ENCODE results near the gene RGPD5. TPM values are rescaled to one million over a fixed set of nuclear protein-coding genes. Genes with fewer than 3 reads are reported as not detected.
"Not testable (repeated sequence)": the region's sequence is repeated elsewhere in the genome, so short reads cannot be mapped to it uniquely, and the experiment has no call there.

RGPD5 gene
- total and polyA plus RNA-seq, 2 experiments from 2014 or later, result 4.3 to 18.0 TPM

DNA sequence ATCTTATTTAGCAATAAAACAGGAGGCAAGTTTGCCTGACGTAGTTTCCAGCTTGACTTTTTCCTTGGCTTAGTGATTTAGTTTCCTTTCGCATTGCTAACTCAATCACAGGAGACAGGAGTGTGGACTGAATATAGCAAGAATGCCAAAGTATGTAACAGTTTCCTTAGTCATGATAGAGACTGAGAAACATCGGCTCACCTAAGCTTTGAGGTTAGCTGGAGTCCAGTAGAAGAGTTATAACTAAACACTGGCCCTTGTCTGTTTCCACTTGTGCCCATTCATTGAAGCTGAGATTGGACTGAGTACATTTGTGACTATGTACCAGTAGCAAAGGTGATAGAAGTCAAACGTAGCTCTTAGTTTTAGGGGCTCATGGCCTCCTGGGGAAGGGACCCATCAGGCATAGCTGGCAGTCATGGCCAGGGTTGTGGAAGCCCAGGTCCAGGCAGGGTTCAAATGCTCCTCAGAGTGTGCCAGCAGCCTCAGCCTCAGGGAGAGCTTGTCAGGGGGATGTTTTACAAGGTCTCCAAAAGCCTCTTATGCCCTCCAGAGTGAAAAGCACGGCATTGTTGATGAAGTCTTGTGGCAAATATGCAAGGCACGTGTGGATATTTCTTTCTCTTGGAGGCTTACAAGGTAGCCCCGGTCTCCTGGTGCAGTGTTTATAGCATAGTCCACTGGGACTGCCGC, 103.8 kb downstream of the RGPD5 start:
- not testable (repeated sequence) for H3K4me1 ChIP-seq (ENCODE audit: insufficient read depth); H2AFZ ChIP-seq; H3K27me3 ChIP-seq (ENCODE audit: insufficient read depth); H4K20me1 ChIP-seq (replicated peaks; ENCODE audit: insufficient read depth); H3K4me1 Mint-ChIP-seq; DNase-seq (ENCODE audit: low spot score); H3K36me3 Mint-ChIP-seq (ENCODE audit: low read depth); H3K4me2 ChIP-seq; H3F3A ChIP-seq (replicated peaks; ENCODE audit: low read depth); H3K79me2 ChIP-seq (replicated peaks; ENCODE audit: insufficient read depth); H3K27ac ChIP-seq (ENCODE audit: low read depth); H3K4me3 Mint-ChIP-seq; H3K27ac Mint-ChIP-seq; H3K9me2 ChIP-seq (ENCODE audit: insufficient read depth); H3K27me3 Mint-ChIP-seq (ENCODE audit: insufficient read depth, low read depth, poor library complexity); H3K4me3 ChIP-seq; H3K36me3 ChIP-seq (ENCODE audit: insufficient read depth); H3K9me3 Mint-ChIP-seq
- peak; percentile 25; the same call in 2 of the 3 replicates for ATAC-seq

DNA sequence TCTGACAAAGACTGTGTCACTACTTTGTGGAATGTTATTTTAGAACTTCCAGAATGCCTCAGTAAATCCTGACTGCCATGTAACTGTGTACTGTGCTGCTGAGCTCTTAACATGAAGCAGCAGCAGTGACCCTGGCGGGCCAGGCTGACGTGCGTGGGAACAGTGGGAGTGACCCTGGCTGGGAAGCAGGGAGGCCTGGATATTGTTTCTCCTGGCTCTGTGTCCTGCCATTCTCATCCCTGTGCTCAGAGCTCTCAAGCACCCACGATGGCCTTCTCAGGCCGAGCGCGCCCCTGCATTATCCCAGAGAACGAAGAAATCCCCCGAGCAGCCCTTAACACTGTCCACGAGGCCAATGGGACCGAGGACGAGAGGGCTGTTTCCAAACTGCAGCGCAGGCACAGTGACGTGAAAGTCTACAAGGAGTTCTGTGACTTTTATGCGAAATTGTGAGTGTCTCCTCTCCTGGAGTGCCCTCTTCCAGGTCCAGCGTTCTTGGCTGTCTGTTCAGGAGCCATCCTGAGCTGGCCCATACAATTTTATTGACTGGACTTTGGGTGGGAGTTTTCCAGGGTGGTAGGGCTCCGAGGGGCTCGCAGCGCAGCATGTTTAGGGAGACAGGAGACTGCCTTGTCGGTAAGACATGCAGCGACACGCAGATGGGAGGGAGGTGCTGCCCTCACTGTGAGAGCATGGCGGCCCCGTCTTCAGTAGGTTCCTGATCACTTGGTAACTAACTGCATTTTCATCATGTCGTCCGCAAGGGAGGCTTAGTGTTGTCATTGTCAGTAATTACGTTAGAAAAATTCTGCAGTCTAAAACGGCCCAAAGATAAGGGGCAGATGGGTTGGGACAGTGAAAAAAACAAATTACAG, 104.6 kb downstream of the RGPD5 start, which contains the start of gene LIMS3:
LIMS3 (plus strand) TSS at position 227 of the 875 bp plus-strand sequence; CDS start at position 268, 41 bp downstream.
- not testable (repeated sequence) for H4K20me1 ChIP-seq (replicated peaks; ENCODE audit: insufficient read depth); H3K9me2 ChIP-seq (ENCODE audit: insufficient read depth); H3K36me3 Mint-ChIP-seq (ENCODE audit: low read depth); H3K27me3 ChIP-seq (ENCODE audit: insufficient read depth); H3K4me3 Mint-ChIP-seq; H3K4me1 Mint-ChIP-seq; H3K4me2 ChIP-seq; H3K36me3 ChIP-seq (ENCODE audit: insufficient read depth); H3K4me1 ChIP-seq (ENCODE audit: insufficient read depth); DNase-seq (ENCODE audit: low spot score); H3K79me2 ChIP-seq (replicated peaks; ENCODE audit: insufficient read depth); H3K27ac Mint-ChIP-seq; H3K27me3 Mint-ChIP-seq (ENCODE audit: insufficient read depth, low read depth, poor library complexity); H2AFZ ChIP-seq; H3K27ac ChIP-seq (ENCODE audit: low read depth); H3K4me3 ChIP-seq; H3F3A ChIP-seq (replicated peaks; ENCODE audit: low read depth); H3K9me3 Mint-ChIP-seq
- ATAC-seq, result peak; percentile 61

DNA sequence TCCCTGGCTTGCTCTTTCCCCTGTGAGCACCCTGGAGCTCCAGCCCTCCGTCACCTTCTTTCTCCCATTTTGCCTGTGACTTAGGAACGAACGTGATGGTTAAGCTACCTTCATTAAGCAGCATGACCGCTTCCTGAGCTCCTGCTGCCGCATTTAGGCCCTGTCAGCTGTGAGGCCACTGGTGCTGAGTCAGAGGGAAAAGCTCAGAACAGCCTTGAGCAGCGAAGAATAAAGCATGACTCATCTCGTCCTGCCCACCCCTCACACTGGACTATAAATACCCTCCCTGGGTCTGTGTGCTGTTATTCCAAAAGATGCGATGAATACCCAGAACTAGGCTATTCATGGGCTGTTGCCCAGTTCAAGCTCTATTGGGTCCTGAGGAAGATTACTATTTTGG, 111.7 kb downstream of the RGPD5 start:
- not testable (repeated sequence) for H3K9me3 Mint-ChIP-seq; H3K27me3 Mint-ChIP-seq (ENCODE audit: insufficient read depth, low read depth, poor library complexity); H4K20me1 ChIP-seq (replicated peaks; ENCODE audit: insufficient read depth); H3K27ac ChIP-seq (ENCODE audit: low read depth); H3K27me3 ChIP-seq (ENCODE audit: insufficient read depth); H3K4me3 Mint-ChIP-seq; H3K4me3 ChIP-seq; H3K27ac Mint-ChIP-seq; H3K36me3 Mint-ChIP-seq (ENCODE audit: low read depth); H3F3A ChIP-seq (replicated peaks; ENCODE audit: low read depth); H3K79me2 ChIP-seq (replicated peaks; ENCODE audit: insufficient read depth); H3K4me2 ChIP-seq; H3K4me1 Mint-ChIP-seq; H3K36me3 ChIP-seq (ENCODE audit: insufficient read depth); H3K9me2 ChIP-seq (ENCODE audit: insufficient read depth); DNase-seq (ENCODE audit: low spot score); H3K4me1 ChIP-seq (ENCODE audit: insufficient read depth); H2AFZ ChIP-seq
- peak; percentile 77 for ATAC-seq

Other genes starting within 250 kb of the RGPD5 start
- gene SEPTIN10, start 180.3 kb upstream of the RGPD5 start, total RNA-seq (2014; rRNA removed; shearing (Covaris generic)), result 84.5 and 85.1 TPM in 2 replicates
- gene SEPTIN10, start 180.3 kb upstream of the RGPD5 start, polyA plus RNA-seq (2016; fragmentation: Nextera tagmentation; extraction: Ambion mirVana), result 47.7 and 52.3 TPM in 2 replicates
- gene SOWAHC, start 179.9 kb upstream of the RGPD5 start, total RNA-seq (2014; rRNA removed; shearing (Covaris generic)), result 26.3 and 27.5 TPM in 2 replicates
- 7.0 and 7.4 TPM in 2 replicates for gene SOWAHC, start 179.9 kb upstream of the RGPD5 start, polyA plus RNA-seq (2016; fragmentation: Nextera tagmentation; extraction: Ambion mirVana)
- gene LIMS3, start 104.4 kb downstream of the RGPD5 start, total RNA-seq (2014; rRNA removed; shearing (Covaris generic)), result 0.31 and 1.0 TPM in 2 replicates
- 0.87 and 1.8 TPM in 2 replicates for gene LIMS3, start 104.4 kb downstream of the RGPD5 start, polyA plus RNA-seq (2016; fragmentation: Nextera tagmentation; extraction: Ambion mirVana)

Data from GM23338 (cell line).